GM19397 (cell line): ENCODE measurements around the gene SFT2D1.
"Not testable (repeated sequence)": the region's sequence is repeated elsewhere in the genome, so short reads cannot be mapped to it uniquely, and the experiment has no call there.

Source experiments
- ATAC-seq: cut with Tn5 transposase; IDR thresholded peaks from one replicate; pipeline ENCODE4 v1.9.1; 2021; ENCODE audit warnings: mild to moderate bottlenecking, moderate library complexity; ENCODE audit not compliant: unreplicated experiment

The SFT2D1 gene

DNA sequence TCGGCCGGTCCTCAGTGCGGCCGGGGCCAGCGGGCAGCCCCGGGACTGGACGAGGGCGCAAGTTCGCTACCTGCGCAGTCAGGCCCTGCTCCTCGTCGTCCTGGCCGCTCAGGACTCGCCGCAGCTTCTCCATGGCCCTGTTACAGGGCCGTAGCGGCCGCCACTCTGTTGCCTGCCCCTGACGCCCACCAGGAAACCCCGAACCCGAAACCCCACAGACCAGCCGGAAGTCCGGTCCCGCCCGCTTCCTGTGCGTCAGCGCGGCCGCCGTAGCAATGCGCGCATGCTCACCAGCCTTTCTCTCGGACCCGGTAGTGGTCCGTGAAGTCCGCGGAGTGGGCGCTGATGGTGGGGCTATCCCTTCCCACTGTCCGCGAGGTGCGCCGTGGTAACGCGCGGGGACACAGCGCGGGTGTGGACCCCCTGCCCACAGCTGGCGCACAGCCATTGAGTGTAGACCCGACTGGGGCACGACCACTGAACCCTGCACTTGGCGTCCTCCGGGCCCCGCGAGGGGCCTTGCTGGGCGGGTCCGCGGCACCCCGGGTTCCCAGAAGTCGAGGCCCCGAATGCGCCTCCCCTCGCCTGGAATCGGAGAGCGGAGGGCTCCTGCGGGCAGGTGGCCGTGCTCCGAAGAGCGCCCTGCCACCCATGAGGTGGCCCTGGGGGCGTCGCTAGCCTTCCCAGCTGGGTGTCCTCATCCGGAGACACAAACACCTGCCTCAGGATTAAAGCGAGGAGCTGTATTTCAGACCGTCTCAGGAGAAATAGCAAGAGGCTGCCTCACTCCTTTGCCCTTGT lies at the start of gene SFT2D1:
Gene SFT2D1 (minus strand): TSS at position 197 of the 801 bp plus-strand sequence. CDS start 64 bp downstream, at position 133.
- peak; percentile 94 for ATAC-seq

DNA sequence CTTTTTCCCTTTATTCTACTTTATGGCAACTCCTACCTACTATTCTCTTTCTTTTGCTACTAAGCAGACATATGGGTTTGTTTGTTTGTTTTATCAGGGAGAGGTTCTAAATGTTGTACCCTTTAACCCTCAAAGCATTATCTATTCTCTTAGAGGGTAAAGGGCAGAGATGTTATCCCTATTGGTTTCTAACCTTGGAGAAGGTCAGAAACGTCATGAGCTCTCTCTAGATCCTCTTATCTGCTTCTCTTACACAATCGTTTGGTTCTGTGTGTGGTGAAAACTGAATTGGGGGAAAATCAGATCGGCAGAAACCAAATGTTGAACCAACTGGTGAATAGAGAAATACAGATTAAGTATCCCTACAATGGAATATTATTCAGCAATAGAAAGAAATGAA lies 46.8 kb upstream of the SFT2D1 start:
- no peak for ATAC-seq

DNA sequence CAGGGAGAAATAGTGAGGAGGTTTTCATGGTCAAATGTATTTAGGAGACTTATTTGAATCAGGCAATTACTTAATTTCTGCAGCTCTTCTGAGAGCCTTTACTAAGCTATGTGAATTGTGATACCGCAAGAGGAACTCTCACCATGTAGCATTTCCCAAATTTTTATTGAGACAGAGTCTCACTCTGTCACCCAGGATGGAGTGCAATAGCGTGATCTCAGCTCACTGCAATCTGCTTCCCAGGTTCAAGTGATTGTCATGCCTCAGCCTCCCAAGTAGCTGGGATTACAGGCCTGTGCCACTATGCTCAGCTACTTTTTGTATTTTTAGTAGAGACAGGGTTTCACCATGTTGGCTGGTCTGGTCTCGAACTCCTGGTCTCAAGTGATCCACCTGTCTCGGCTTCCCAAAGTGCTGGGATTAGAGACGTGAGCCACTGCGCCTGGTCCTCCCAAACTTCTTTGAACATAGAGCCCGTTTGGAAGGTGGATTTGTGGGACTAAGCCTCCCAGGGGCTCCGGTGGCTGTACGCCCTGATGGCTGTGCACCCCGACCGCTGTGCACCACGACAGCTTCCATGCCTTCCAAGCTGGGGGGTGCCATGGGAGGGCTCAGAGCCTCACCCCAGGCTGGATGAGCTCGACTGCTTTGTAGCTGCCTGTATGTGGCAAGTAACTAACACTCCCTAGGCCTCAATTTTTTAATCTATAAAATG lies 46.1 kb upstream of the SFT2D1 start:
- ATAC-seq = no peak

DNA sequence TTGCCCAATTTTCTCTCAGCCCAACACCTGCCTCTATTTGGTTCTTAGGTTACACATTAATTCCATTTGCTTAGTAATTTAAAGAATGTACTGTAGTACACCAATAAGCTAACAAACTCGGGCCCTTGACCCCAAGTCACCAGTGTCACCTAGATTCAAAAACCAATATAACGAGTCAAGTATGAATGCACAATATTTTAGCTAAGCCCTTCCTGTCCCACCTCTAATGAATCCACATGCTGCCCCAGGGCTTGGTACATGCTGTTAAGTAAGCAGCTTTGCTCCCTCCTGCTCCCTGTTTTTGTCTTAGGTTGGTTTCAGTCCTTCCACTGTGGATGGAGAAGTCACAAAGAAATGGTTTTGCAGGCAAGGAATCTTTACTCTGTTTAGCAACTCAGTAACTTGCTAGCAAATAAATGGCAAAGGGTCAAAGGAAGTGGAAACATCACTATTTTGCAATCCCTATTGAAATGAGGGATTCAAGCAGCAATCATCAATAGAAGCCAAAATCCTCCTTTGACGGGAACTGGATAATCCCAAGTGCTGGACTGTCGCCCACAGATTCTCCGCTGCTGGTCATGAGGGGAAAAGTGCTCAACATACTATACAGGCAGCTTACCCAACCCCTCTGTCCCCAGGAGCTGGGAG lies 45.4 kb upstream of the SFT2D1 start:
- ATAC-seq = no peak

DNA sequence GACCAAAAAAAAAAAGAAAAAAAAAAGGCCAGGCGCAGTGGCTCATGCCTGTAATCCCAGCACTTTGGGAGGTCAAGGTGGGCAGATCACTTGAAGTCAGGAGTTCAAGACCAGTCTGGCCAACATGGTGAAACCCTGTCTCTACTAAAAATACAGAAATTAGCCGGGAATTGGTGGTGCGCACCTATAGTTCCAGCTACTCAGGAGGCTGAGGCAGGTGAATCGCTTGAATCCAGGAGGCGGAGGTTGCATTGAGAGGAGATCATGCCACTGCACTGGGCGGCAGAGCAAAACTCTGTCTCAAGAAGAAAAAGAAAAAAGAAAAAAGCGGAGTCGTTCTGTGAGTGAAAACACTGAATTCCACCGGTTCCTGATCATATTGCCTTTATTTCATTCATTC lies 44.8 kb upstream of the SFT2D1 start:
- ATAC-seq = not testable (repeated sequence)

DNA sequence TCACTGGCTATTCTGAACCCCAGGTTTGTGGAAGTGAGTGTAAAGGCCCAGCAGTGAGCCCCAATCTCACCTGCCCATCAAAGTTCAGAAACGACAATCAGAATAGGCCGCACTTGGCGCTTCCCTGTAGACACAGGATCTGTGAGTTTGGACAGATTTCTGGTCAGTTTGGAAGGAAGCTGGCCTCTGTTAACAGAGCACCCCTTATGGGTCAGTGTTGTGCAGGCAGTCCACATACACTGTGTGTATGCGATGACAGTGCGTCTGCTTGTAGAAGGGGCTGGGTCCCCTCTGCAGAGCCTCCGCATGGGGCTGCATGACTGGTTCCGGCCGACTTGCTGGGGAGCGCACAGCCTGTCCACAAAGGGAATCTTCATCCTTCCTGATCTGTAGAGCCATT lies 43.8 kb upstream of the SFT2D1 start:
- no peak for ATAC-seq

DNA sequence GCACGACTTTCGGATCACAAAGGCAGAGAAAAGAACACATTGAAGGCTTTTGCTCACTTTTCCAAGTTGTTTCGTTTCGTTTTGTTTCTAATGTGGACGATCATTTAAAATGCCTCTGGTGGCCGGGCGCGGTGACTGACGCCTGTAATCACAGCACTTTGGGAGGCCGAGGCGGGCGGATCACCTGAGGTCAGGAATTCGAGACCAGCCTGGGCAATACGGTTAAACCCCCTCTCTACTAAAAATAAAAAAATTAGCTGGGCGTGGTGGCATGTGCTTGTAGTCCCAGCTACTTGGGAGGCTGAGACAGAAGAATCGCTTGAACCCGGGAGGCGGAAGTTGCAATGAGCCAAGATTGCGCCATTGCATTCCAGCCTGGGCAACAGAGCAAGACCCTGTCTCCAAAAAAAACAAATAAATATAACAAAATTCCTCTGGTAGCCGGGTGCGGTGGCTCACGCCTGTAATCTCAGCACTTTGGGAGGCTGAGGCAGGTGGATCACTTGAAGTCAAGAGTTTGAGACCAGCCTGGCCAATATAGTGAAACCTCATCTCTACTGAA lies 41.5 kb upstream of the SFT2D1 start:
- not testable (repeated sequence) for ATAC-seq

DNA sequence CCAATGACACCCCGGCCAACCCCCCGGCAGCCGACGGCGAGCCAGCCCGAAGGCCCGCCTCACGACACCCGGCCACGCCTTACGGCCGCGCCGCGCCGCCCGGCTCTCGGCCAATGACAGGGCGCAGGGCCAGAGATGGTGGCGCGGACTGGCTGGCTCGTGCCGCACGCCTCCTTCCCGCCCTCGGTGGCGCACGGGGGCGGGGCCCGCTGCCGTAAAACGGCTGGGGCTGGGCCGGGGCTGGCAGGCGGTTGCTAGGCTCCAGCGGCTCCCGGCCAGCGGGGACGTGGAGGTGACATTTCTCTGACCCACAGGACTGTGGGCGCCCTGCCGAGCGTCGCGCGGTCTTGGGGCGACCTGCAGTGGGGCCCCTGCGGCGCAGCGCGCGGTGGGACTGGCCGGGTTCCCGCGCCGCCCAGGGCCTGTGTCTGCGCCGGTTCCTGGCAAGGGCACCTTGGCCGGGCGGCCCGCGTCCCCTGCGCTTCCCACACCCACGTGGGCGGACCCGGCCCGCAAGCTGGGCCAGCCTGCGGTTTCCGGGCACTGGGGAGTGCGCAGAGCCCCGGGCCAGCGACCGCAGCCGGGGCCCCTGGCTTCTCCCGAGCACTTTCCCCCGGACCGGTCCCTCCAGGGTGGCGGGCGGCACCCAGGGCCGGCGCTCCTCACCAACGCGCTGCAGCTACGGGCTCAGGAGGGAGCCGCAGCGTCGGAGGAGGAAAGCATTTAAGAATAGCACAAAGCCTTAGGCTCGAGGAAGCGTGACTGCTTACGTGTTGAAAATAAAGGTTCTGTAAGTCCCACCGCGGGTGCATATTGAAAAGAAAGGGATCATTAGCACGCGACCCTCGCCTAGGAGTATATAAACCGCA lies 40.8 kb upstream of the SFT2D1 start, which contains the start of gene MPC1:
Gene MPC1 (minus strand): TSS at position 8 of the 869 bp plus-strand sequence. CDS start 64 bp downstream, outside the sequence.
- peak; percentile 90 for ATAC-seq

DNA sequence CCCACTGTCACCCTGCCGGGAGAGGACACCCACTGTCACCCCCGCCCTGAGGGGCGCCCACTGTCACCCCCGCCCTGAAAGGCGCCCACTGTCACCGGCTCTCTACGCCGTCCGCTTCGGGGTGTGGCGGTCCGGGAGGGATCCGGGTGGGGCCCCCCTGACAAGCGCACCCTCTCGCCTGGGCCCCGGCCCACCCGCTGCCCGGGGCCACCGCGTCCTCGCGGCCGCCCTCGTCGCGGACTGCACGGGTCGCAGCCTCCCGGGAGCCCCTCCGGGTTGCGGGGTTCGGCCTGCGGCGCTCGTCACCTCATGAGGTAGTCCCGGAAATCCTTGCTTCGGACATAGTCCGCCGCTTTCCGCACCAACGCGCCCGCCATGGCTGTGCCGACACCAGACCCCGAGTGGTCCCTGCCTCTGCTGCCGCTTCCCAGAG lies 40.2 kb upstream of the SFT2D1 start:
- peak; percentile 6 for ATAC-seq

DNA sequence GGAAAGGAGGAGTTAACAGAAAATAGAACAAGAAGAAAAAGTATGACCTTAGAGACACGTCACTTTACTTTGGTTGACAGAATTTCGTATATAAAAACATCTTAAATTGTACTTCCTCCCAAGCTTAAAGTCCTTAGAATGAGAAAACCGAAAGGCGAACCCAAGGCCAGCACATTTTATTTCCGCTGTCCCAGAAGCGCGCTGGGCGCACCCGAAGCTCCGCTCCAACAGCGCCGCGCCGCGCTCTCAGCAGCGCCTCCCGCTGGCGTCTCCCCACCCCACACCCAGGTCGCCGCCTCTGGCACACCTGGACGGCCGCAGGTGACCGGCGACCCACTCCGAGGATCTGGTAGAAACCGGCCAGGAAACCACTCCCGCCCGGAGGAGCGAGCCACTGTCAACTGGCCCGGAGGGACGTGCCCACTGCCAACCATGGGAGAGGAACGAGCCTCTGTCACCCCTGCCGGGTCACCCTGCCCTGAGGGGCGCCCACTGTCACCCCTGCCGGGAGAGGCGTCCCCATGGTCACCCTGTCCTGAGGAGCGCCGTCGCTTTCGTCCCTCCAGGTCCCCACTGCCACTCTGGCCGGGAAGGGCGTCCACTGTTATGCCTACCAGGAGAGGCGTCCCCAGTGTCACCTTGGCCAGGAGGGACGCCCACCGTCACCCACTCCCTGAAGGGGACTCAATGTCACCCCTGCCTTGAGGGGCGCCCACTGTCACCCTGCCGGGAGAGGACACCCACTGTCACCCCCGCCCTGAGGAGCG lies 39.6 kb upstream of the SFT2D1 start:
- ATAC-seq = peak; percentile 39

DNA sequence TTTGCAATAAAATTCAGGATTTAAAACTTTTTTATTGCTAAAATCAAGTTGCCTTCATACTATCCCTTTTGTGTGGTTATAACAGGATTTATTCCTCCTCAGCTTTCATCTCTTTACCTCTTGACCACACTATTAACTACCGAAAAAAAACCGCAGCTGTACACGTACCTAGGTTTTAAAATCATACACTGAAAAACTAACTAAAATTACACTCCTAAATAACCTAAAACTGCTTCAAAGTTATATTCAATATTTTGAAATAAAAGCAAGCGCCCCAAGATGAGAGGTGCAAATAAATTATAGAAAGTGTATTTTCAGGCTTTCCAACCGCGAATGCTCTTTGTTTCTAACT lies 39.0 kb upstream of the SFT2D1 start:
- ATAC-seq = no peak

DNA sequence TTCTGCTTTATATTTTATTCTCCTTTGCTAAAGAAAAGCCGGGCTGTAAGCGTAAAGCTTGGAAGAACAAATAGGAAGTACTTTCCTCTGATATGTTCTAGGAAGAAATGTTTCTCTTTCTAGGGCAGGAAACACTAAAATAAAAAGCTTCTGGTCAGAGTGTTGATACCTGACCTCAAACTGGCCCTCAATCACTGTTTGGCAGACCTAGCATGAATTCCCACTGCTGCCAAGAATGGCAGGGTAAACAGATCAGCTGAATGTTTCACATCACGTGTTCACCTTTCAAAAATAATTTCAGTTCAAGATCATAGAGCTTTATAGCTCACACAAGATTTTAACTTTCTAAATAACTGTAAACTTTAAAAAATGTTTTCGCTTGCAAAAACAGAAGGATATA lies 37.5 kb upstream of the SFT2D1 start:
- ATAC-seq = no peak

DNA sequence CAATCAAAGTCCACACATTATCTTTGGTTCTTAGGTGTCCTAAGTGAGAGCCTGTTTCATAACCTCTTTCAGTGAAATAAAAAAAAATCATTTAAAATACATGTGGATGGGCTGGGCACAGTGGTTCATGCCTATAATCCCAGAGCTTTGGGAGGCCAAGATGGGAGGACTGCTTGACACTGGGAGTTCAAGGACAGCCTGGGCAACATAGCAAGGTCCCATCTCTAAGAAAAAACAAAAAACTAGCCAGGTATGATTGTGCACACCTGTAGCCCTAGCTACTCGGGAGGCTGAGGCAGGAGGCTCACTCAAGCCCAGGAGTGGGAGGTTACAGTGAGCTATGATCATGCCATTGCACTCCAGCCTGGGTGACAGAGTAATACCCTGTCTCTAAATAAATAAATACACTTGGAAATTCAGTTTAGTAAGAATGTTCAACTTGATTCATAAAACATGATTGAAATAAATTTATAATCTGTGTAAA lies 36.8 kb upstream of the SFT2D1 start:
- ATAC-seq = no peak

DNA sequence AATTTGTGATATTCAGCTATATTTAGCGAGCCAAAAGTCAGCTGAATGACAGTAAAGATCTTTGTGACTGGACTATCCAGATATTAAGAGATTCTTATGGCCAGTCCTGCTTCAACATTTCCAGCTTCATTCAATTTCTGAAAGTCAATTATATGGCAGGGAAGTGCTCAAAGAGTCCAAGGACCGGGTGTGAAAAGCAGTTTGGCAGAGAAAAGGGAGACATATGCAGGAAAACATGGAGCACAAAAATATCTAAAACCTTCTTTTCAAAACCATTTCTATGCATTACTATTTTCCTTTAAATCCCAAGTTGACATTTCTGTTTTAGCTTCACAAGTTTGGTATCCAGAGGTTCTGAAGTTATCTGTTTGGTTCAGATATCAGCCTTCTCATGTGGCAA lies 35.4 kb upstream of the SFT2D1 start:
- ATAC-seq = no peak

DNA sequence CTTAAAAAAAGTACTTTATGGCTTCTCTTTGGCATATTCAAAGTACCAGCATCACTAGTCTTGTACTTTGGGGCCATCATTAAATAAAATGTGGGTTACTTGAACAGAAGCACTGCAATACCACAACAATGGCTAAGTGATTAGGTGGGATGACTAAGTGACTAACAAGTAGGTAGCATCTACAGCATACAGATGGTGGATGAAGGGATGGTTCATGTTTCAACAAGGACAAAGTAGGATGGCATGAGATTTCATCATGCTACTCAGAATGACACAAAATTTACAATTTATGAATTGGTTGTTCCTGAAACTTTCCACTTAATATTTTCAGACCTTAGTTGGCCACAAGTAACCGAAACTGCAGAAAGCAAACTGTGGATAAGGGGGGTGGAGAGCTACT lies 32.7 kb upstream of the SFT2D1 start:
- no peak for ATAC-seq

DNA sequence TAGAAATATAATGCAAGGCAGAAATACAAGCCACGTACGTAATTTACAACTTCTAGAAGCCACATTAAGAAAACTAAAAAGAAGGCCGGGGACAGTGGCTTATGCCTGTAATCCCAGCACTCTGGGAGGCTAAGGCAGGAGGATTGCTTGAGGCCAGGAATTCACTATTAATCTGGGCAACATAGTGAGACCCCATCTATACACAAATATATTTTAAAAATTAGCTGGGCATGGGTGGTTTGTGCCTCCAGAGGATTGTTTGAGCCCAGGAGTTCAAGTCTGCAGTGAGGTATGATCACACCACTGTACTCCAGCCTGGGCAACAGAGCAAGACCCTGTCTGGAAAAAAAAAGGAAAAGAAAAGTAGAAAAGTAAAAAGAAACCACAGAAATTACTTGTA lies 28.1 kb upstream of the SFT2D1 start:
- ATAC-seq = no peak

DNA sequence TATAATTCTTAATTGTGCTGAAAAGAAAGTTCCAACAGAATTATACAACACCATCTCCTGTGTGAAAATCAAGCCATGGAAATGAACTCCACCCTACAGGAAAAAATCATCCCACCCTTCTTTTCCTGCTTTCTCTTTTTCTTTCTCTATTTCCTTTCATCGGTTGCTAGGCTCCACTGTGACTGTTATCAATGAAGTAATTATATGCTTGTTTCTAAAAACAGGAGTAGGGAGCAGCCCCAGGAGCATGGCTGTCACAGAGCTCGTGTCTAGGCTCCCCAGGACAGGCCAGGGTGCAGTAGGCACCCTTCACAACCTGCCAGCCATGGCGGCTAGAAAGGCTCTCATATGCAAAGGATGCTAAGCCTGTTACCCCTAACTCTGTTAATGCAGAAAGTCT lies 27.4 kb upstream of the SFT2D1 start:
- no peak for ATAC-seq

DNA sequence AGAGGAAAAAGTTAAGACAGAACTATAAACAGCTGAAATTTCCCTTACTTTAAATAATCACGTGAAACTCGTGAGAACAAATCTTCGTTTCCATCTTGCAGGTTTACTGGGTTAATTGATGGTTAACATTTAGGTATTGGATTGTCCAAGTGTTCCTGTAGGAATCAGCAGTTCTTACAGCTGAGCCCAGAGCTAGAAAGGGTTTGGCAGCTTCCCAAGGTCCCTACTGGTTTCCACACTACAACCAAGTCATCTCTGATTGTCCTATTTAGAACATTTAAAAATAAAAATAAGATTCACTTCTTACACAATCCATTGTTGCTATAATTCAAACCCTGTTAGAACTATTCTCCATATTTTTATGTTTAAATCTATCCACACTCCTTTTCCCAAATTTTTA lies 24.6 kb upstream of the SFT2D1 start:
- ATAC-seq = no peak

DNA sequence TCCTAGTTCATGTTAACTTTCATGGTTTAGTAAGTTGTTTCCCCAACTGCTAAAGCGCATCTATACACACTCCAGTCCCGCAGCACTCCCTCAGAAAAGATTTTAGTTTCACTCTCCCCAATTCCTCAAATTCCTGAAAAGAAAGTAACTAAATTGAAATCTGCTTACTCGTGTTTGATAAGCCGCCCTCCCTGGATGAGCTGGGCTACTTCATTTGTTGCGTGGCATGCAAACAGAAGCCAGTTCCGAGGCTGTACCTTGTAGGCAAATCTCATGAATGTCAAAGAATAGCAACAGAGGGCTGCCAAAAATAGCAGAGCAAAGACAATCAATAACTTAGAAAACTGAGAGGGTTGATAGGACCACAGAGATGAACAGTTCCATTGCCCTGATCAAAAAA lies 23.5 kb upstream of the SFT2D1 start:
- no peak for ATAC-seq

DNA sequence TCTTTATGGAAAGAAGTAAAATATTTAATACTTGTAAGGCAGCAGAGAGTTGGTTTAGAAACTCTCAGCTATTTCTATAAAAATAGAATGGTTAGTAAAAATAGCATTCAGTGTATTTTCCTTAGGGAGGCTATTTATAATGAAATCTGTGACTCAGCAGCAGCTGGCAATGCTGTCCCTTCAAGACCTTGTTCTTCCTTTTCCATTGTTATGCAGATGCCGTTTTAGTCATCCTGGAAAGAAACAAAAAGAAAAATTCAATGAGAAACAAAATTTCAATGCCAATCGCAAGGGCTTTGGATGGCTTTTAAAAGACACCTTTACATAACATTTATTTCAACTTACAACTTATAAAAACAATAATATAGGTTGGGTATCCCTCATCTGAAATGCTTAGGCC lies 22.9 kb upstream of the SFT2D1 start:
- no peak for ATAC-seq
